Right lobe of liver (tissue), 6 donors: ENCODE measurements around the gene CTSW. TPM values are rescaled to one million over a fixed set of nuclear protein-coding genes. Genes with fewer than 3 reads are reported as not detected.
"Not testable (repeated sequence)": the region's sequence is repeated elsewhere in the genome, so short reads cannot be mapped to it uniquely, and the experiment has no call there.

ENCODE experiments used
- ATAC-seq, 4 donors: fragments of 200-7000 bp; cut with Tn5 transposase; one replicate each; pipeline ENCODE4 v1.9.1; 2020; ENCODE audit warnings: mild to moderate bottlenecking in 4 of 4, moderate library complexity in 4 of 4
- DNase-seq, 3 donors: peaks; one replicate each; pipeline ENCODE4 v3.0.0-alpha.2; 2020
- H3K27ac ChIP-seq, 3 donors: fragments of 200-600 bp; one replicate each; pipeline ENCODE4 v1.8.0; 2022
- H3K27me3 ChIP-seq, 2 donors: fragments of 200-600 bp; one replicate each; pipeline ENCODE4 v1.8.0; 2022
- H3K36me3 ChIP-seq, 4 donors: fragments of 200-600 bp; sonication (generic) in 1 of 4; one replicate each; pipeline versions ENCODE4 v1.5.1 to v1.8.0; 2017 to 2022; ENCODE audit warnings: control low read depth in 1 of 4
- H3K4me1 ChIP-seq, 4 donors: fragments of 200-600 bp; sonication (generic) in 1 of 4; one replicate each; pipeline versions ENCODE4 v1.5.1 to v1.8.0; 2017 to 2022; ENCODE audit warnings: control low read depth in 1 of 4
- H3K4me3 ChIP-seq, 3 donors: fragments of 200-600 bp; one replicate each; pipeline ENCODE4 v1.8.0; 2022
- H3K9me3 ChIP-seq, 4 donors: fragments of 200-600 bp; sonication (generic) in 1 of 4; one replicate each; pipeline versions ENCODE4 v1.5.1 to v1.8.0; 2017 to 2022; ENCODE audit warnings: control low read depth in 1 of 4
- CTCF ChIP-seq, 4 donors: fragments of 200-600 bp in 3 of 4; fragments of 450-650 bp in 1 of 4; IDR thresholded peaks; one replicate each; pipeline versions ENCODE4 v1.5.1 to v1.8.0; 2016 to 2022; ENCODE audit warnings: antibody characterized with exemption in 4 of 4, mild to moderate bottlenecking in 2 of 4
- POLR2A ChIP-seq: fragments of 450-650 bp; IDR thresholded peaks from one replicate; pipeline ENCODE4 v1.6.1; 2017; ENCODE audit warnings: antibody characterized with exemption, mild to moderate bottlenecking
- WGBS: methylation state at CpG from one replicate; pipeline ENCODE4 v1.1.6; 2018; ENCODE audit warnings: low coverage, low lambda C conversion rate; ENCODE audit not compliant: insufficient coverage; ENCODE audit errors: missing lambda C conversion rate; 5-methylcytosine and 5-hydroxymethylcytosine counted together
- intact Hi-C, 2 donors: fragments of 100-400 bp; cut with DNase I; formaldehyde crosslinking; loops; one replicate each; pipeline versions ENCODE4 v1.11.2 to v1.14.1; 2022
- long read RNA-seq: library from polyadenylated mRNA; unstranded; transcript quantifications from one replicate; pipeline ENCODE4 v2.0.0, GENCODE V29; 2019
- total RNA-seq, 6 experiments: library from RNA; depleted of rRNA in 2 of 6; stranded (reverse); fragments of >200 nt in 2 of 6; fragmentation: NEBNext Ultra II Directional in 3 of 6; extraction: Animal tissue kit (Norgen Biotek cat#: 25700) in 3 of 6; gene quantifications; one replicate each; pipeline versions ENCODE4 v1.1.0 to v1.2.4, GENCODE V29; 2016 to 2023
- donor health status: DM: no; HTN: yes; CAD: no.
- donor health status: DM: no; HTN: no; CAD: no.
- donor health status: DM: no; HTN: no; CAD: no.
- donor health status: DM: no; HTN: yes; CAD: no.
- donor health status: DM: no; HTN: yes; CAD: no.

The CTSW gene
- total RNA-seq = 1 to 10 TPM in 3 of 6 experiments, under 1 TPM in 3; 0.49 to 1.3 (median 1.0) TPM
- long read RNA-seq, partial matches to known transcripts = 0 of 1 reads
- long read RNA-seq, other reads (novel, unspliced or antisense) = 0 of 1 reads

DNA sequence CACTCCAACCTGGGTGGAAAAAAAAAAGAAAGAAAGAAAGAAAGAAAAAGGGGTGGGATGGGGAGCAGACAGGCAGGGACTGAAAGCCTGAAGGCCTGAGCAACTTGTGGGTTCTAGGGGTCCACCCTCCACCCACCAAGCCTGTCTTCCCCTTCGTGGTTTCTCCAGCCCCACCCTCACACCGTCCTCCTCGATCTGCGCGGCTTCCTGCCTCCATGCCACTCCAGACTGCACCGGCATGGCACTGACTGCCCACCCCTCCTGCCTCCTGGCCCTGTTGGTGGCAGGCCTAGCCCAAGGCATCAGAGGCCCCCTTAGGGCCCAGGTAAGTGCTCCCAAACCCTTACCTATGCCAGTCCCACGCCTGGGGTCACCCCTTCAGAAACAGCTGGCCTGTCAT lies at the start of gene CTSW:
TSS of gene CTSW (plus strand) at position 221 of the 400 bp plus-strand sequence. CDS start at position 239, 18 bp downstream.
- DNase-seq (no peak), ATAC-seq (peak in 2 of 4 donors; percentile 16 to 22)
- Histone ChIP-seq H3K4me3 (no peak within 1 kb of the TSS), H3K27ac (no peak within 1 kb of the TSS), H3K27me3 (no peaks in the 10 kb centered on the region), H3K4me1 (no peaks in the 10 kb centered on the region), H3K36me3 (peaks cover 0 to 11% (median 0%) of the 10 kb centered on the region in 4 donors), H3K9me3 (no peaks in the 10 kb centered on the region)
- WGBS = 43% methylated on average over 1 of the region's 7 CpGs
- TF ChIP-seq CTCF (IDR thresholded peaks at IDR 0.05) (no peak), POLR2A (no peak)
- intact Hi-C loops = loop anchor here (10.0 kb wide), 1 partner anchor 105 kb away; no protein-coding TSS in a partner anchor

- H3K9me3 ChIP-seq, H3K36me3 ChIP-seq, ATAC-seq, H3K27me3 ChIP-seq, H3K4me3 ChIP-seq, DNase-seq, intact Hi-C loops, H3K4me1 ChIP-seq, H3K27ac ChIP-seq: not testable (repeated sequence)
These were observed 47.4 kb upstream of the CTSW start for GRCh38 chr11:65832231-65832630.

GRCh38 chr11:65833297-65834030 lies 46.2 kb upstream of the CTSW start, which contains the start of gene SNX32:
Gene SNX32 (plus strand): TSS chr11:65833963. CDS start chr11:65834066, 103 bp downstream.
- 6% methylated on average over 45 of the region's 63 CpGs for WGBS
- H3K4me3 ChIP-seq = peak within 1 kb of the TSS; percentile 36 to 53 (median 38)

DNA sequence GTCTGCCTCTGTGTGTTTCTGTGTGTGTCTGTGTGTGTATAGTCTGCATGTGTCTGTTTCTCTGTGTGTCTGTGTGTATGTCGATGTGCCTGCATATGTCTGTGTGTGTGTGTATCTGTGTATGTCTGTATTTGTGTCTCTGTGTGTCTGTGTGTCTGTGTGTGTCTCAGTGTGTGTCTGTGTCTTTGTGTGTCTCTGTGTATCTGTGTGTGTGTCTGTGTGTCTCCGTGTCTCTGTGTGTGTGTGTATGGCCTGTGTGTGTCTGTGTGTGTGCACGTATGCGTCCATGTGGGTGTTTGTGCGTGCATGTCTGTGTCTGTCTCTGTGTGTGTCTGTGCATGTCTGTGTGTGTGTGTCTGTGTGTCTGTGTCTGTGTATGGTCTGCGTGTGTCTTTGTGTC lies 45.4 kb upstream of the CTSW start:
- ATAC-seq (no peak), DNase-seq (no peak)
- Histone ChIP-seq H3K27me3 (no peaks in the 10 kb centered on the region), H3K36me3 (no peaks in the 10 kb centered on the region), H3K9me3 (no peaks in the 10 kb centered on the region), H3K27ac (no peak overlapping the region), H3K4me3 (peak overlapping the region in 1 of 3 donors; percentile 38), H3K4me1 (no peaks in the 10 kb centered on the region)
- 65% methylated on average over 6 of the region's 6 CpGs for WGBS
- intact Hi-C loops = no loop called here
- TF ChIP-seq CTCF (IDR thresholded peaks at IDR 0.05) = no peak
- no peak for TF ChIP-seq POLR2A

More at GRCh38 chr11:65833297-65834030, 46.2 kb upstream of the CTSW start, which contains the start of gene SNX32:
- H3K27me3 ChIP-seq = no peaks in the 10 kb centered on the region
- DNase-seq (peak; percentile 87 to 93 (median 90)), ATAC-seq (peak; percentile 99 to 100 (median 100))
- no peaks in the 10 kb centered on the region for H3K4me1 ChIP-seq
- TF ChIP-seq CTCF (IDR thresholded peaks at IDR 0.05) (no peak), POLR2A (no peak)
- no peaks in the 10 kb centered on the region for H3K36me3 ChIP-seq
- no peaks in the 10 kb centered on the region for H3K9me3 ChIP-seq
- intact Hi-C loops = no loop called here
- H3K27ac ChIP-seq = no peak within 1 kb of the TSS

DNA sequence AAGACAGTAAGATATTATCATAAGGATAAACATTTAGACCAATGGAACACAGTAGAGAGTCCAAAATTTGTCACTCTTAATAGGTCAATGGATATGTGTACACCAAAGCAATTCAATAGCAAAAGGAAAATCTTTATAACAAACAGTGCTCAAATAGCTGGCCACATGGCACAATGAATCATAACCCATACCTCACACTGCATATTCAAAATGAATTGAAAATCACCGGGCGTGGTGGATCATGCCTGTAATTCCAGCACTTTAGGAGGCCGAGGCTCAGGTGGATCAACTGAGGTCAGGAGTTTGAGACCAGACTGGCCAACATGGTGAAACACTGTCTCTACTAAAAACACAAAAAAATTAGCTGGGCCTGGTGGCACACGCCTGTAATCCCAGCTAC lies 37.5 kb upstream of the CTSW start:
- Histone ChIP-seq H3K36me3 (no peaks in the 10 kb centered on the region), H3K27me3 (no peaks in the 10 kb centered on the region), H3K9me3 (no peaks in the 10 kb centered on the region), H3K4me3 (no peak overlapping the region), H3K27ac (no peak overlapping the region), H3K4me1 (no peaks in the 10 kb centered on the region)
- intact Hi-C loops = no loop called here
- TF ChIP-seq POLR2A = no peak
- TF ChIP-seq CTCF (IDR thresholded peaks at IDR 0.05) = no peak
- no peak for DNase-seq
- 70% methylated on average over 2 of the region's 4 CpGs for WGBS
- no peak for ATAC-seq
